Urinary bladder (tissue), 4 donors: ENCODE results near the gene PML. TPM values are rescaled to one million over a fixed set of nuclear protein-coding genes. Genes with fewer than 3 reads are reported as not detected.

Experiments
- DNase-seq: peaks from one replicate; pipeline ENCODE4 v3.0.0-alpha.2; 2015; ENCODE audit errors: extremely low spot score
- H3K27ac ChIP-seq: one replicate; pipeline ENCODE4 v1.5.1; 2013; ENCODE audit warnings: low read depth, mild to moderate bottlenecking, moderate library complexity
- H3K36me3 ChIP-seq: one replicate; pipeline ENCODE4 v1.6.1; 2013; ENCODE audit warnings: mild to moderate bottlenecking, moderate library complexity; ENCODE audit not compliant: insufficient read depth
- H3K4me1 ChIP-seq: one replicate; pipeline ENCODE4 v1.6.1; 2013; ENCODE audit warnings: mild to moderate bottlenecking, moderate library complexity; ENCODE audit not compliant: insufficient read depth
- H3K4me3 ChIP-seq: one replicate; pipeline ENCODE4 v1.5.1; 2013; ENCODE audit warnings: low read depth, low read length
- WGBS: extraction: QIAGEN DNeasy Blood & Tissue Kit; methylation state at CpG from one replicate; pipeline ENCODE4 v1.1.7; 2013; 5-methylcytosine and 5-hydroxymethylcytosine counted together
- polyA plus RNA-seq: library from polyadenylated mRNA; stranded (reverse); fragments of 200-250 nt; gene quantifications from one replicate; pipeline ENCODE4 v1.2.3, GENCODE V29; 2013
- total RNA-seq: library from RNA; depleted of rRNA; stranded (reverse); fragments of >200 nt; gene quantifications from one replicate; pipeline ENCODE4 v1.2.3, GENCODE V29; 2014
- donor health status: healthy with polysubstance abuse.
- donor health status: healthy.

Gene PML
- total and polyA plus RNA-seq, 2 donors: 22.3 to 36.5 TPM

GRCh38 chr15:74038707-74039655 lies 44.5 kb downstream of the PML start:
- Histone ChIP-seq H3K4me3 (no peak overlapping the region), H3K4me1 (no peaks in the 10 kb centered on the region), H3K36me3 (peaks cover 4% of the 10 kb centered on the region), H3K27ac (peak overlapping the region; percentile 48)
- WGBS: 54% methylated on average over 9 of the region's 9 CpGs
- no peak for DNase-seq

GRCh38 chr15:74039656-74040010 lies 45.1 kb downstream of the PML start:
- WGBS: 61% methylated on average over 5 of the region's 5 CpGs
- H3K4me1 ChIP-seq: no peaks in the 10 kb centered on the region
- no peak overlapping the region for H3K27ac ChIP-seq
- H3K4me3 ChIP-seq: no peak overlapping the region
- H3K36me3 ChIP-seq: peaks cover 1% of the 10 kb centered on the region
- DNase-seq: no peak

- no peaks in the 10 kb centered on the region for H3K36me3 ChIP-seq
- no peak overlapping the region for H3K4me3 ChIP-seq
- peak; percentile 43 for DNase-seq
- H3K4me1 ChIP-seq: no peaks in the 10 kb centered on the region
- WGBS: 56% methylated on average over 7 of the region's 7 CpGs
- peak overlapping the region; percentile 18 for H3K27ac ChIP-seq
Measured at GRCh38 chr15:74040109-74040850, 45.8 kb downstream of the PML start.

GRCh38 chr15:74041311-74041756 lies 46.8 kb downstream of the PML start:
- H3K27ac ChIP-seq: no peak overlapping the region
- H3K36me3 ChIP-seq: no peaks in the 10 kb centered on the region
- H3K4me1 ChIP-seq: no peaks in the 10 kb centered on the region
- no peak overlapping the region for H3K4me3 ChIP-seq
- 82% methylated on average over 10 of the region's 10 CpGs for WGBS
- no peak for DNase-seq

DNA sequence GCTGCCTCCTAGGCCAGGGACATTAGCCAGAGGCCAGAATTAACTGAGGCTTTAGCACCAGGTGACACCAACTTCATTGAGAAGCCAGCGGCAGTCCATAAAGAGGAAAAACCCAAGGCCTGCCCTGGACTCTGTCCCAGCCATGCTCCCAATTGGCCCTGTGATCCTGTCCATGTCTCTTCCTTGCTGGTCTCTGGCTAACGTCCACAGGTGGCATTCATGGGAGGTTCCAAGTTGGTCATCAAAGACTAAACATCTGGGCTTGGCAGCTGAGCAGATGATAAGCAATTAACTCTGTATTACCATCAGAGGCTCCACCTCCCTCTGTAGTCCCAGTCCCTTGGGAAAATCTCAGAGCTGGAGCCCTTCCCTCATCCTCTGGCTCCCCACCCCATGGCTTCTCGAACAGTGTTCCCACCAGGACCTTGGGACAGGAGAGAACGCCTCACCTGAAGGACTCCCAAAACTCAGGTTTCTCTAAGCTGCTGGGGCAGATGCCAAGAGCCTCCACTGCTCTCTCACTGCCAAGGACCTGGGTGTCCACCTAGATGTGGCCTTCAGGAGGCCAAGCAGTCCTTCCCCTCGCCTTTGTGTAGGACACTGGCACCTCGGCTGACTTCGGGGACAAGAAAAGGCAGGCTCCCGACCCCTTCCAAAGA lies 47.4 kb downstream of the PML start:
- DNase-seq: no peak
- Histone ChIP-seq H3K4me3 (no peak overlapping the region), H3K27ac (no peak overlapping the region), H3K4me1 (no peaks in the 10 kb centered on the region), H3K36me3 (no peaks in the 10 kb centered on the region)
- WGBS: 90% methylated on average over 8 of the region's 8 CpGs

DNA sequence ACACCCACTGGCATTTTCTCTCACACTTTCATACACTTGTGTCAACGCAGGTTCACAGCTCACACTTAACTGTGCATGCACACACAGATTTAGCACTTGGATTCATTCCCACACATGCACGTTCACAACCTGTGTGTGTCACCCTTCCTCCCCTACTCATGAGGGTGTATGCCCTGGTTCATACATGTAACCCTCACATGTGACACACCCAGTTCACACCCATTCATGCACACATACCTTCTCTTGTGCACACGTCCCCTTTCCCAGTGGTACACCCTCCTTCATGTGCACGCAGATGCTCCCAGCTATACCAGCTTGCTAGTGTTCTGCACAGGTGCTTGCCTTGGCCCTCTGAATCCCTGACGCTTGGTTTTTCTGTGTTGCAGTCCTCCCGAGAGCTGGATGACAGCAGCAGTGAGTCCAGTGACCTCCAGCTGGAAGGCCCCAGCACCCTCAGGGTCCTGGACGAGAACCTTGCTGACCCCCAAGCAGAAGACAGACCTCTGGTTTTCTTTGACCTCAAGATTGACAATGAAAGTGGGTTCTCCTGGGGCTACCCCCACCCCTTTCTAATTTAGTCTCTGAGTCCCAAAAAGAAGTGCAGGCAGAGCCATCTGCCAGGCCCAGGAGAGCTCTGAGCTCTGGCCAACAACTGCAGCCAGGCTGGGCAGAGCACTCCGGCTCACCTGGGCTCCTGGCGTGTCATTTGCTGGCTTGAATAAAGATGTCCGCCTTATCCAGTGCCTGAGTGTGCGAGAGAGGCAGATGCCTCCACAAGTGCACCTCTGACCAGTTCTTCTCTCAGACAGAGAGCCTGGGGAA lies 48.3 kb downstream of the PML start:
- H3K27ac ChIP-seq: no peak overlapping the region
- no peaks in the 10 kb centered on the region for H3K36me3 ChIP-seq
- H3K4me3 ChIP-seq: no peak overlapping the region
- DNase-seq: no peak
- no peaks in the 10 kb centered on the region for H3K4me1 ChIP-seq
- 92% methylated on average over 11 of the region's 11 CpGs for WGBS

DNA sequence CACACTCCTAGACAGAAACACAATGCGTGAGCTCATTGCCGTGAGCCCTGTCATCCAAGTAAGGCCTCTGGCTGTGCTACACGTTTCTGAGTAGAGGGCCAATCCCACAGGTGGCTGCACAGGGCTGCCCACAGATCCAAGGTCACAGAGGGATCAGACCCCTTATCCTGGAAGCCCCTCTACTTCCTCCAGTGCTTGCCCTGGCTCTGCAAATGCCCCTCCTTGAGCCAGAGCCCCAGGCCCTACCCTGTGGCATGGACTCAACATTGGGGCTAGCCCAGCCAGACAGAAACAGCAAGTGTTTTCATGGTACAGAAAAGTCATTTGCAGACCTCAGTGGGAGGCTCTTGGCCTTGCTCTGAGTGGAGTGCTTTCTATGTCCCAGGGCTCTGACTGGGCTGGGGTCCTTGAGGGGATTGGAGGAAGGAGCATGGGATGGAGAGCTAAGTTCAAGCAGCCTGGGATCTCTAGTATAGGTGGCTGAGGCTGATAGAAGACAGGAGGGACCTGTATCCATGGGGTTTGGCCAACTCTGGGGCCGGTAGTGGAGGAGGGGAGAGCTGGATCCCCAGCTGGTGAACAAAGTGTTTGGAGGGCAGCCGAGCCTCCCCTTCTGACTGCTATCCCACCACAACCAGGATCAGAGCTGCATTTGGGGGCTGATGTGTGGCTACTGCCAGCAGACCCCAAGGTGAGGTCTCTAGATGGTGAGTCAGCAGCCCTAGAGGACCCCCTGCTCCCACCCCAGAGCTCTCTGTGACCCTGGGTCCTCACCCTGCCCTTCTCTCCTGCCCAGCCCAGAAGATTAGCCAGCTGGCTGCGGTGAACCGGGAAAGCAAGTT lies 49.1 kb downstream of the PML start:
- no peak overlapping the region for H3K4me3 ChIP-seq
- peak overlapping the region; percentile 47 for H3K27ac ChIP-seq
- no peaks in the 10 kb centered on the region for H3K4me1 ChIP-seq
- no peak for DNase-seq
- WGBS: 68% methylated on average over 7 of the region's 7 CpGs
- H3K36me3 ChIP-seq: no peaks in the 10 kb centered on the region

DNA sequence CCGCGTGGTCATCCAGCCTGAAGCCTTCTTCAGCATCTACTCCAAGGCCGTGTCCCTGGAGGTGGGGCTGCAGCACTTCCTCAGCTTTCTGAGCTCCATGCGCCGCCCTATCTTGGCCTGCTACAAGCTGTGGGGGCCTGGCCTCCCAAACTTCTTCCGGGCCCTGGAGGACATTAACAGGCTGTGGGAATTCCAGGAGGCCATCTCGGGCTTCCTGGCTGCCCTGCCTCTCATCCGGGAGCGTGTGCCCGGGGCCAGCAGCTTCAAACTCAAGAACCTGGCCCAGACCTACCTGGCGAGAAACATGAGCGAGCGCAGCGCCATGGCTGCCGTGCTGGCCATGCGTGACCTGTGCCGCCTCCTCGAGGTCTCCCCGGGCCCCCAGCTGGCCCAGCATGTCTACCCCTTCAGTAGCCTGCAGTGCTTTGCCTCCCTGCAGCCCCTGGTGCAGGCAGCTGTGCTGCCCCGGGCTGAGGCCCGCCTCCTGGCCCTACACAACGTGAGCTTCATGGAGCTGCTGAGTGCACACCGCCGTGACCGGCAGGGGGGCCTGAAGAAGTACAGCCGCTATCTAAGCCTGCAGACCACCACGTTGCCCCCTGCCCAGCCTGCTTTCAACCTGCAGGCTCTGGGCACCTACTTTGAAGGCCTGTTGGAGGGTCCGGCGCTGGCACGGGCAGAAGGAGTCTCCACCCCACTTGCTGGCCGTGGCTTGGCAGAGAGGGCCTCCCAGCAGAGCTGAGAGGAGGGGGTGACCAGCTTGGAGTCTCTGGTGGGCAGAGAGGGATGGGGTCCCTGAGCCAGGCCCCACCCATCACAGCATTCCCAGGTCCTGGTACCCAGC lies 50.0 kb downstream of the PML start:
- Histone ChIP-seq H3K36me3 (no peaks in the 10 kb centered on the region), H3K27ac (peak overlapping the region; percentile 47), H3K4me3 (no peak overlapping the region), H3K4me1 (no peaks in the 10 kb centered on the region)
- 79% methylated on average over 31 of the region's 31 CpGs for WGBS
- DNase-seq: no peak

DNA sequence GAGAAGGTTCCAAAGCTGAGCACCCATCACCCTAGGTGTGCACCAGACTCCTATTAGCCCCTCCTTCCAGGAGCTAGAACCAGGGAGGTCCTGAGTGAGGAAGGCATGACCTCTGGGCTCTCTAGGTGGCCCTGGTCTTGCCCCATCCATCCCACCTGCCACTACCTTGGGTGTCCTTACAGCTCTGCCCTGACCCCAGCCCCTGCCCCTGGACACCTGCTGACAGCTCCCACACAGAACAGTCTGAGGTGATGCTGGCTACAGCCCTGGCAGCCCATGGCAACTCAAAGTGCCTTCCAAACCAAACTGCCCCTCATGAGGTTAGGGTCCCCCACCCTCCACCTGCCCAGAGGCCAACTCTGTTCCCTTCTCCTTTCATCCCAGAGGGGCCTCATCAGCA lies 50.7 kb downstream of the PML start:
- DNase-seq: no peak
- no peaks in the 10 kb centered on the region for H3K4me1 ChIP-seq
- H3K27ac ChIP-seq: no peak overlapping the region

DNA sequence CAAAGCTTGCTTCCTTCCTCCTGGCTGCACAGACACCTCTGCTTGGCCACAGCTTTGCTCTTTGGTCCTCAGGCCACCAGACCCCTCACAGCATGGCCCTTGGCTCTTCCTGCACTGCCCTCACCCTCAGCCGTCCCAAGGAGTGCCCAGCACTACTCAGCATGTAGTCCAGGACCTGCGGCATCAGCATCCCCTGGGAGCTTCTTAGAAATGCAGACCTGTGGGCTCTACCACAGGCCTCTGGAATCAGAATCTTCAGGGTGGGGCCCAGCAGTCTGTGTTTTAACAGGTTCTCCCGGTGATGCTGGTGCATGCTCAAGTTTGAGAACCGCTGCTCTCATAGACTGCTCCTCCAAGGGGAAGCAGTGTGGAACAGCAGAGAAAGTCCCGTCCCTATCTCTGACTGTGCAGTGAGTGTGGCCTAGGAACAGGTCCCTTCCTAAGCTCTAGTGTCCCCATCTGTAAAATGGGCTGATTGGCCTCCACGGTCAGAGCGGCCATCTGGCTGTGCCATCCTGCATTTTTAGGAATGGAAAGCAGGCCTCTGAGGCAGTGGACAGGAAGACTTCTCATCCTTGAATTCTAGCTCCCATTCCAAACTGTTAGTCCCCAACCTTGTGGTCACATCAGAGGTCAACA lies 51.2 kb downstream of the PML start:
- no peak for DNase-seq
- Histone ChIP-seq H3K36me3 (no peaks in the 10 kb centered on the region), H3K4me1 (no peaks in the 10 kb centered on the region), H3K4me3 (no peak overlapping the region), H3K27ac (no peak overlapping the region)
- WGBS: 81% methylated on average over 7 of the region's 7 CpGs

More for the DNA sequence above, 50.7 kb downstream of the PML start:
- H3K36me3 ChIP-seq: no peaks in the 10 kb centered on the region
- H3K4me3 ChIP-seq: no peak overlapping the region

DNA sequence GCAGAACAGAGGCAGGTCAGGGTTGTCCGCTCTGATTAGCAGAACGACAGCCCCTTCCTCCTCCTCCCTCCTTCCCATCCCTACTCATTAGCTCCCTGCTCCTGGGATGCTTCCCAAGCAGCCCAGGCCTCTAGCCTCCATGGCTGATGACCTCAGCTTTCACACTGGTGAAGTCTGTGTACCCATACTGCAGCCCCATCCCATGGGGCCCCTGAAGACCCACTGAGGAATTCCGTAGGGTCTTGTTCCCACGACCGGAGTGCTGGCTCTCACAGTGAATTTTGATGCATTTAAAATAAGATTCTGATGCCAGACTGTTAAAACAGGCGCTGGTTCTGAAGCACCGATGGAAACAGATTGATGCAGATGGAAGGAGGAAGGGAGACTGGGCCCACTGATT lies 51.8 kb downstream of the PML start:
- DNase-seq: no peak
- 80% methylated on average over 7 of the region's 7 CpGs for WGBS
- no peaks in the 10 kb centered on the region for H3K36me3 ChIP-seq
- H3K4me3 ChIP-seq: no peak overlapping the region
- H3K27ac ChIP-seq: no peak overlapping the region
- H3K4me1 ChIP-seq: no peaks in the 10 kb centered on the region
